ENCODE measurements around the gene CDKN2B-AS1. TPM values are rescaled to one million over a fixed set of nuclear protein-coding genes. Genes with fewer than 3 reads are reported as not detected.

The CDKN2B-AS1 gene
- polyA plus RNA-seq, 1 experiment, result 2.8 TPM

DNA sequence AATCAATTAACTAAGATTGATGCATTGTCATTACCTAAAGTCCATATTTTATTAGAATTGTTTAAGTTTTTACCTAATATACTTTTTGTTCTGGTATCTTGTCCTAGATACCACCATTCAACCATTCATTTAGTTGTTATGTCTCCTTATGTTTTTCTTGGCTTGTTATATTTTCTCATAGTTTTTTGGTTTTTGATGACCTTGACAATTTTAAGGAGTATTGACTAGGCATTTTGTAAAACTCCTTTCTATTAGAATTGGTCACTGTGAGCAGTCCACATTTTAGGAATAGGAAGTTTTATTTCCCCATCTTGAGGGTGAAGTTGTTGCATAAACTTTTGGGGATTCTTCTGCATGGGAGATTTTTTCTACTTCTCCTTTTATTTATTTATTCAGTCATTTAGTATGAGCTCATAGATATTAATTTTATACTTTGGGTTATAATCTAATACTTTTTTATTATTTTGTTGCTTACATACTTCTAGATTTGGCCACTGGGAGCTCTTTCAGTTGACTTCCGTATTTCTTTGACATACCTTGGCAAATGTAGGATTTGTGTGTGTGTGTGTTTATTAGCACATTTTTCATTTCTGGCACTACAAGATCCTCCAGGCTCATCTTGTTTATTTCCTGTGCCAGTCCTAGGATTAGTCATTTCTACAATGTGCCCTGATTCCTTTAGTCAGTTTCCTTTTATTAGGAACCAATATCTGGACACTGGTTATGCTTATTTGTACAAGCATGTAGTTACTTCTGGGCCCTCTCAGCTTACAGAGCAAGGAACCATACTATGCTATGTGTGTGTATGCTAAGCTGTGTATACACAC is 149.4 kb downstream of the CDKN2B-AS1 start:
- ChIA-PET POLR2A (no interaction called here), CTCF (interaction anchor here (0.9 to 1.4 kb wide), 4 partner anchors 24 to 136 kb away, joined by 3 to 7 read pairs (median 6); no protein-coding TSS in a partner anchor)
- H3K27me3 ChIP-seq (ENCODE audit: control insufficient read depth, insufficient read depth, low read length), result no peaks in the 10 kb centered on the region
- H3K27ac ChIP-seq (ENCODE audit: low read depth, low read length), result no peak overlapping the region
- H3K9me3 ChIP-seq (ENCODE audit: control insufficient read depth, insufficient read depth, low read length), result no peaks in the 10 kb centered on the region
- DNase-seq (ENCODE audit: low read depth, low spot score), result no peak
- no peak overlapping the region for H3K4me3 ChIP-seq (ENCODE audit: low read depth, low read length)
- TF ChIP-seq CTCF (IDR thresholded peaks at IDR 0.05; ENCODE audit: low read depth, low read length), result no peak

DNA sequence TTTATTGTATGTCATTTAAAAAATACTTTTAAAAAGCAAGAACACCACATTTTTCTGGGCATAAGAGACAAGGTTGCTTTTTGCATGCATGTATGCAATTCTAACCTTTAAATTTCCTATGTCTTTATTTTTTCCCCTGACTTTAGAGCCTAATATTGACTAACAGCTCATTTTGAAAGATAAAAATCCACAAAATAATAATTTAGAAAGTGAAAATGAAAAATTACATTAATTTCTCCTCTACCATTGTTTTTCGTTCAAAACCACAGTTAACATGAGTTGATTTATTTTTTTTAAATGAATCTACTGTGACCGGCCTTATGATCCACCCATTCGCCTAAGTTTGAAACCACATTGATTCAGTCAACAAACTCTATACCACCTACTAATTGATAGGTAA is 152.0 kb downstream of the CDKN2B-AS1 start:
- no peak overlapping the region for H3K27ac ChIP-seq (ENCODE audit: low read depth, low read length)
- no peak overlapping the region for H3K4me3 ChIP-seq (ENCODE audit: low read depth, low read length)
- POLR2A ChIA-PET, result no interaction called here
- no peaks in the 10 kb centered on the region for H3K27me3 ChIP-seq (ENCODE audit: control insufficient read depth, insufficient read depth, low read length)
- no peaks in the 10 kb centered on the region for H3K9me3 ChIP-seq (ENCODE audit: control insufficient read depth, insufficient read depth, low read length)
- DNase-seq (ENCODE audit: low read depth, low spot score), result no peak
- TF ChIP-seq CTCF (IDR thresholded peaks at IDR 0.05; ENCODE audit: low read depth, low read length), result no peak
- CTCF ChIA-PET, result interaction anchor here (0.7 to 2.0 kb wide), 6 partner anchors 15 to 333 kb away, joined by 3 to 9 read pairs (median 4); partner anchors contain the start of gene CDKN2B

GRCh38 chr9:22147813-22148527 is 153.4 kb downstream of the CDKN2B-AS1 start:
- peak; percentile 75 for DNase-seq (ENCODE audit: low read depth, low spot score)
- Histone ChIP-seq H3K27ac (ENCODE audit: low read depth, low read length) (peak overlapping the region; percentile 75), H3K9me3 (ENCODE audit: control insufficient read depth, insufficient read depth, low read length) (no peaks in the 10 kb centered on the region), H3K4me3 (ENCODE audit: low read depth, low read length) (no peak overlapping the region), H3K27me3 (ENCODE audit: control insufficient read depth, insufficient read depth, low read length) (no peaks in the 10 kb centered on the region)
- ChIA-PET POLR2A (interaction anchor here (0.5 to 1.8 kb wide), 2 partner anchors 45 to 139 kb away, joined by 3 to 5 read pairs; partner anchors contain the start of gene CDKN2B), CTCF (interaction anchor here (0.6 to 2.0 kb wide), 6 partner anchors 14 to 334 kb away, joined by 3 to 9 read pairs (median 4); no protein-coding TSS in a partner anchor)
- no peak for TF ChIP-seq CTCF (IDR thresholded peaks at IDR 0.05; ENCODE audit: low read depth, low read length)

DNA sequence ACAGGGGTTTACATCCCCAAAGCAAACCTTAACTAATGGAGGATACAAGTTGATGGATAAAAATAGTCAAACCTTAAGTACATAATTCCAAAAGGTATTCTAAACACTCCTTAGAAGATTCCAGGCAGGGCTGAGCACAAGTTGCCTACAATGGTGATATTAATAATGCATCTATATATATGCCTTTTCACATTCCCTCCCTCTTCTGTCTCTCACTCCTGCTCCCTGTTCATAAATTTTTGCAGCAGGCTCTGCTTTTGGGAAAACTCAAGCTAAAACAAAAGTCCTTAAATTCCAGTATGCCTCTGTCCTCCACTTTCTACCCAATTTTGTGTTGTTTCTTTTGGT is 153.9 kb downstream of the CDKN2B-AS1 start:
- Histone ChIP-seq H3K4me3 (ENCODE audit: low read depth, low read length) (no peak overlapping the region), H3K9me3 (ENCODE audit: control insufficient read depth, insufficient read depth, low read length) (no peaks in the 10 kb centered on the region), H3K27me3 (ENCODE audit: control insufficient read depth, insufficient read depth, low read length) (no peaks in the 10 kb centered on the region), H3K27ac (ENCODE audit: low read depth, low read length) (peak overlapping the region; percentile 75)
- CTCF ChIA-PET, result no interaction called here
- POLR2A ChIA-PET, result interaction anchor here (1.8 kb wide), 1 partner anchor 140 kb away, joined by 5 read pairs; the partner anchor contains the start of gene CDKN2B
- no peak for TF ChIP-seq CTCF (IDR thresholded peaks at IDR 0.05; ENCODE audit: low read depth, low read length)
- no peak for DNase-seq (ENCODE audit: low read depth, low spot score)
